GM21529 (cell line): Measurements from ENCODE around the gene RIC8A.

ENCODE experiments used
- ATAC-seq: cut with Tn5 transposase; IDR thresholded peaks from one replicate; pipeline ENCODE4 v1.9.1; 2021; ENCODE audit not compliant: unreplicated experiment

RIC8A gene

DNA sequence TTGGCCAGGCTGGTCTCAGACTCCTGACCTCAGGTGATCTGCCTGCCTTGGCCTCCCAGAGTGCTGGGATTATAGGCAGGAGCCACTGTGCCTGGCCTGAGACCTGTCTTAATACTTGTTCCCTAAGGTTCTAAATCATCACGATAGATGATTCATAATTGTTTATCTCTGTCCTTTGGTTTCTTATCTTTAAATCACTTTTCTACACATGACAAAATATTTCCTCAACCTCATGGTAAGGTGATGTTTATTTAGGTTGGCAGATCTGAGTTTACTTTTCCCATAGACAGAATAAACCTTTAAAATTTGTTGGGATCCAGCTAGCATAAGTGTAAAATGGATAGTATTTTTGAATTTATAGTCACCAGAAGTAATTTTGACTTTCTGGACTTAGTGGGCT is 32.8 kb downstream of the RIC8A start:
- no peak for ATAC-seq

DNA sequence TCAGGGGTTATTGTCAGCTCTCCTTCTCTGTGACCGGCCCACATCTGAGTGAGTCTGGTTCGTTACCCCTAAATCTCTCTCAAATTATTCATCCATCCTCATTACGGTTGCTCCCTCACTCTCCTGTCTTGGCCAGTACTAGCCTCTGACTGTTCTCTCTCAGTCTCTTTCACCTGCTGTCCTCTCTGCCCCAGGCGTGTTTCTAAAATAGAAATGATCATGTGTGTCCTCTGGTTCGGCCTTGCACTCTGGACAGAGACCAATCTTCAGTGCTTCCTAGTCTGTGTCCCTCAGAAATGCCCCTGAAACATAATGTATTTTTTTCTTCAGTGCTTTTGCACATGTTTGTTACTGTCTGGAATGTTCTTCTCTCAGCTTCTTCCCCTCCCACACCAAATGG is 34.1 kb downstream of the RIC8A start:
- ATAC-seq: no peak

DNA sequence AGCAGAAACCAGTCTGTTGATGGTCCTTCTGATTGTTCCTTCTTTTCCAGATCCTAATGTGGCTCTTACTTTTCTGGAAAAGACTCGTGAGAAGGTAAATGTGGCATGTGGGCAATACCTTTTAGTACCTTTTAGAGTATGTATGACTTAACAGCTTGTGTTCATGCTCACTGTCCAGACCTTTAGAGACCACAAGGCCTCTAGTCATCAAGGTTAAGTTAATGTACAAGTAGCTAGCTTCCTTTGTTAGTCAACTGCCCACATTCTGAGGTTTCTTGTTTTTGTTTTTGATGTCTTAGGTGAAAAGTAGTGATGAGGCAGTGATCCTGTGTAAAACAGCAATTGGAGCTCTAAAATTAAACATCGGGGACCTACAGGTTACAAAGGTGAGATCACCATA is 36.9 kb downstream of the RIC8A start:
- no peak for ATAC-seq

DNA sequence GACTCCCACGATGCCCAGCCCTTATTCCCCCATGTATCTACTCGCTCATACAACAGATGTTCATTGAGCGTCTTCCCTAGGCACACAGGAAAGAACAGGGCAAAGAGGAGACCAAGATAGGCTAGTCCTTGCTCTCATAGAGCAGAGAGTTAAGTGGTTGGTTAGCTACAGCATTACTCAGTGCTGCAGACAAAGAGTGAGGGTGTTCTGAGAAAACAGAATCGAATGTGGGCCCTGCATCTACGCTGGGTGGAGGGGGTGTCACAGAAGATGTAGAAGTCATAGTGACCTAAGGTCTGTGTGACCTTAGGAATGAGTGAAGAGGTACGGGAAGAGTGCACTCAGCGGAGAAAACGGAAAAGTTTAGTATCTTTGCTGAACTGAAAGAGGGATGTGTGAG is 41.6 kb downstream of the RIC8A start:
- ATAC-seq: no peak

DNA sequence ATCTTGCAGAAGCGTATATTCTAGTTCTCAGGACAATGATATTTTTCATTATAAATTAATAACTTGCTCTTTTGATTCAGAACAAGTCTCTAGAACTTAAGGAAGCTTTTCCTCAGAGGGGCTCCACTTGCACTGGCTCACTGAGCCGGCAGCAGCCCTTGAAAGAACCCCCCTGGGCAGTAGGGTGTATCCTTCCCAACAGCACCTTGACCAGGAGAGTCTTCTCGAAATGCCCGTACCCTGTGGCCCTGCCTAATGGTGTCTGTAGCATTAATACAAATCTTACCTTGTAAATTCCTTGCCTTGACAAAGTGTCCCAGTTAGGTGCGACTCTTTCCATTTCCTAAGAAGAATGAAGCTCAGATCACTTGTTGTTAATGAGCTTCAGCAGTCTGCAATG is 42.8 kb downstream of the RIC8A start:
- no peak for ATAC-seq

DNA sequence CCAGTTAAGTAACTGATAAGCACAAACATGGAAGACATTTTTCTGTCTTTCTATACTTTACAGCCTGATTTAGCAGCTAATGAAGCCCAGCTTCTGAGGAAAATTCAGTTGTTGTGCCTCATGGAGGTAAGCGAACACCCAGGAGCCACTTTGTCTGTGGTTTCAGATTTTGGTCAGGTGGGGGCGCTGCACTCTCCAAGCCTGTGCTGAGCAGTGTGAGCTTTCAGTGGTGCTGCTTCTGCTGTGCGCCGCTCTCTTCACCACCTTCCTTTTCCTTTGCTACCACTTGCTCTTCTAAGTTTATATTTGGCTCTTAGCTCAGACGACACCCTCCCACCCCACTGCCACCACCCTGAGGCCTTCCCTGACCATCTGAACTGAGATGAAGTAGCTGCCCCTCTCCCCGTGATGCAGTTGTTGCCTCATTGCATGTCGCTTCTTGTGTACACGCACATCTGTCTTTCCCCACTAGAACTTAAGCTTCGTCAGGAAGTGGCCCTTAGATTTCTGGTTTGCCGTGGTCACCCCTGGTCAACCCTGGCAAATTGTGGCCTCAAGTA is 43.3 kb downstream of the RIC8A start:
- ATAC-seq: no peak

DNA sequence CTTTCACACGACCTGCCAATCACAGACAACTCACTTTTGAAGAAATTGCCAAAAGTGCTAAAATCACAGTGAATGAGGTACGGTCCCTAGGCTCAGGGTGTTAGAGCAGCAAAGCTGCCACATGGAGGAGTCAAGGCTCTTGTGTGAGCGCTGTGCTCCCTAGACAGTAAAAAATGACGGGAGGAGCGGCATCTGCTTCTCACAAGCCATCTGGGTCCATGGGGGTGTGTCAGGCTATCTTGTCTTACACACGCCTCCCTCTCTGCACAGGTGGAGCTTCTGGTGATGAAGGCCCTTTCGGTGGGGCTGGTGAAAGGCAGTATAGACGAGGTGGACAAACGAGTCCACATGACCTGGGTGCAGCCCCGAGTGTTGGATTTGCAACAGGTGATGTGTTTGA is 44.0 kb downstream of the RIC8A start:
- ATAC-seq: no peak

DNA sequence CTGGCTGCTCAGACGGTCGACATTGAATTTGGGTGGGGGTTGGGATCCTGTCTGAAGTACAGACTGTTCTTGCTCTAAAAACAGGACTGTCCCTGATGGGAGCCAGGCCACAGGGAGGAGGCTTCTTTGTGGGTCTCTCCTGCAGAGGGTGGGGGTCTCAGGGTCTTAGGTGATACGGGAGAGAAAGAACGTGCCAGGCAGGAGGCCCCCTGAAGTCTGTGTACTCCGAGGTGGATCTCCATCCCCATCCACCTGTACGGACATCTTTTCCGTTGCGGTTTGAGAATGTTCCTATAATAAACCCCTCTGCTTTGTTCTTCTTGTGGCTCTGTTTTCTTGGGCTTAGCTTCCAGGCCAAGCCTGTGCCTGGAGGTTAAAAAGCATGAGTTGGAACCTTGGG is 45.2 kb downstream of the RIC8A start:
- ATAC-seq: no peak

DNA sequence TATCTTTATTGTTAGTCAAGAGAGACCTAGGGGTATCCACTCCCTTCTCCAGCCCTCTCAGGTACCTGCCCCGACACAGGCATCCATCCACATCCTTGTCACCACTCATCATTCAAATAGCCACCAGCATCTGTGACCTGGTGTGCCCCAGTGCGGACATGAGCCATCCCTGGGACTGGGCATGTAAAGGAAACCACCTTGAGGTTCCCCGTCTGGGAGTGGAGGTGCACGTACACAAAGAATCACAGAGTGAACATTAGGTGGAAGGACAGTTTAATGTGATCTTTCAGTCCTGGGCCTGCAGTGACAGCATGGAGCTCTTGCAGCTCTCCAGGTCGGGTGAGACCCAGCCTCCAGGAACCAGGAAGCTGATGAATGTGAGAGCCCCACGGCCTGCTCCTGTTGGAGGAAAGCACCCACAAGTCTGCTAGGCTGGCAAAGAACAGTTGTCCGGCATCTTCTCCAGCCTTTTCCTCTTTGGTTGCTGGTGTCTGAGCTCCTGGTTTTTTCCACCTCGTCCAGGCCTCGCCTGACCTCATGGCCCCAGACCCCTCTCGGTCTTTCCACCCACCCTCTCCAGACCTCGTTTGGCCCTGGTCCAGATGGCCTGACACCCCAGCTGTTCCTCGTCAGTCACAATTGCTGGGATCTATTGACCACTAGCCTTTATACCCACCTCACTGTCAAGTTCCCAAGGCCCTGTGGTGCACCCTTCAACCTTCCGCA is 45.8 kb downstream of the RIC8A start:
- no peak for ATAC-seq

DNA sequence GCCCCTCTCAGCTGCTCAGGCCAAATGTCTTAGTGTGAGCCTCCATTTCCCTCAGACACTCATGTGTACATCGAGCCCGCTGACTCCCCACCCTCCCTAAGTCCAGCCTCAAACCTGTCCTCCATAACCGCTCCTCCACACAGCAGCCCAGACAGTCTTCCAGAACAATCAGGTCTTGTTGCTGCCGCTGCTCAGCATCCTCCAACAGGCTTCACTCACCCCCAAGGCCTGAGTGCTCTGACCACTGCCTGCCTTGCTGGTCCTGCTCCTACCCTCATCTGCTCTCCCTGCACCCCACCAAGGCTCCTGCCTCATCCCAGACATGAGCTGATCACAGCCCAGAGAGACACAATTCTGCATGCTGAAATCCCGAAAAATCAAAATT is 46.4 kb downstream of the RIC8A start:
- ATAC-seq: no peak

DNA sequence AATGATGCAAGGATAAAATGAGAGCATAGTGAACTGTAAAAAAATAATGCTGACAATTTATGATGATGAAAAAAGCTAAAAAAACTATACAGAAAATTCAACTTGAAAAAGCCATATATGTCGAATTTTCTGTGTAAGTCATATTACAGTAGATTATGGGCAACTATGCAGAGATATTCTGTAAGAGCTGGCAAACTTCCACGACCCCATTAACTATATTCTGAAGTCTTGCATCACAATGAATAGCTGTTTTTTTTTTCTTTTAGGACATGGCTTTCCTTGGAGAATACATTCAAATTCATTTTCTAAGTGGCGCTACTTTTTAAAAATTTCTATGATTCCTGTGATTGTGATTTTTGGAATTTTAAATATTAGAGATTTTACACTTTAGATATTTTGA is 47.7 kb downstream of the RIC8A start:
- ATAC-seq: no peak

DNA sequence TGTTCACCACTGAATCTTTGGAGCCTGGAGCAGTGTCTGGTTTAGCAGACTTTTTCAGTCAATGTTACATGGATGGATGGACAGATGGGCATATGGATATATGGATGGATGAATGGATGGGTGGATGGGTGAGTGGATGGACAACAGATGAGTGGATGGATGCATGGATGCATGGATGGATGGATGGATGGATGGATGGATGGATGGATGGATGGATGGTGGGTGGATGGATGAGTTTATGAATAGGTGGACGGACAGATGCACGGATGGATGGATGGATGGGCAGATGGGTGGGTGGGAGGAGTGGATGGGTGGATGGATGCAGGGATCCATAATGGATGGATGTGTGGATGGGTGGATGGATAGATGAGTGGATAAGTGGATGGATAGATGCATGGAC is 48.3 kb downstream of the RIC8A start:
- ATAC-seq: no peak

DNA sequence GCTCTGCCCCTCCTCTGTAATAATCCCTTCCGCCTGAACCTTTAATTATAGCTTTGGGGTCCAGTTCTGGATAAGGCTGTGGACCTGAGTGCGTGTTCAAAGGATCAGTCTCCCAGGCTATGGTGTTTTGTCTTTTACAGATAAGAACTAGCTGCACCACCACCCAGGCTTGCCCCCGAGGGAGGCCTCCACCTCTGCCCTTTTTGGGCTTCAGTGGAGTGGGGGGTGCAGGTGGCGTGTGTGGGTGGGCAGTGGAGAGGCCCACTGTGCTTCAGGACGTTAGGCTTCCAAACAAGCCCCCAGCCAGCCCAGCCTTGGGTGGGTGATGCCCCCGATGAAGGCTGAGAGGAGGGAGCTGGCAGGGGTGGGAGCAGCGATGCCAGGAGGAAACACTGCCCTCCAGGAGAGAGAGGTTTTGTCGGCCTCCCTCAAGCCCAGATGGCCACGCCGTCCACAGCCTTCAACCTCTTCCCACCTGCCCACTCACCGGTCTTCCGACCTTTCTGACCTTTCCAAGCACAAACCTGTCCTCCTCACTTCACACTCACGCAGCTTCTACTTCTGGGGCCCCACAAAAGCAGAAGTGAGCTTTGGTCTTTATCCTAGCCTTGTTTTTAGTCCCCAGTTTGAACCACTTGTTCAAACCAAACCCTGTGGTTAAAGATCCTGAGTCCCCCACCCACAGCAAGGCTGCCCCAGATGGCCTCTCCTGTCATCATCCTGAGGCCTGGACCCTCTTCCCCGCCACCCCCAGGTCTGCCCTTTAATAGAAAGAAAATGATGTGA is 49.6 kb downstream of the RIC8A start:
- ATAC-seq: no peak

DNA sequence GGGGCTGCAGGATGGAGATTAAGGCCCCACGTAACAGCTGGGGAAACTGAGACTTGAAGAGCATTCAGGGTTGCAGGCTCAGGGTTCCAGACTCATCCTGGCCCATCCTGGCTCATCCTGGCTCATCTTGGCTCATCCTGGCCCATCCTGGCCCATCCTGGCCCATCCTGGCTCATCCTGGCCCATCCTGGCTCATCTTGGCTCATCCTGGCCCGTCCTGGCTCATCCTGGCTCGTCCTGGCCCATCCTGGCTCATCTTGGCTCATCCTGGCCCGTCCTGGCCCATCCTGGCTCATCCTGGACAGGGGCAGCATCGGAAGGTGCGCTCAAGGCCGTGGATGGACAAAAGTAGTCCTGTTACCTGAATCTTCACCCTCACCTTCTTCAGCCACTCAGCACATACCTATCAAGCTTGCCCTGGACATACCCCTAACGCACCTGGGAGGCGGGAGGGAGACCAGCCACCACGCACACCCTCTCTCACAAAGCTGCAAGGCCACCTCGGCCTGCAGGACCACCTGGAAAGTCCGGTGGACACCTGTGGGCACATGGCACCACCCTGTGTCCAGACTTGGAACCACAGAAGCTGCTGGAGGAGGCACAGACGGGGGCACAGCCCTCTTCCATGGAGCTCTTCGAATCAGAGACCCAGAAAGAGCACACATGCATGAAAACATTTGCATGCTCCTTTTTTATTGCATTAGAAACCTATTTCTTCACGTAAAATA is 50.4 kb downstream of the RIC8A start:
- ATAC-seq: no peak

DNA sequence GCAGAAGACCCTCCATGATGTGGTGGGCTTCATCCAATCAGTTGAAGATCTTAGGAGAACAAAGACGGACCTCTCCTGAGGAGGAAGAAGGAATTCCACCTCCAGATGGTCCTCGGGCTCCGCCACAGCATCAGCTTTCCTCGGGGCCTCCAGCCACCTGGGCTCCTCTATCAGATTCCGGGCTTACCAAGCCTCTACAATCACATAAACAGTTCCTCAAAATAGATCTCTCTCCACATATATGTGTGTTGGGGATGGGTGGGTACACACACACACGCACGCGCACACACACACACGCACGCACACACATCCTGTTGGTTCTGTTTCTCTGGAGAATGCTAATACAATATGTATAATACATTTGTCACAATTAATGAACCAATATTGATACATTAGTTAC is 51.9 kb downstream of the RIC8A start:
- no peak for ATAC-seq

DNA sequence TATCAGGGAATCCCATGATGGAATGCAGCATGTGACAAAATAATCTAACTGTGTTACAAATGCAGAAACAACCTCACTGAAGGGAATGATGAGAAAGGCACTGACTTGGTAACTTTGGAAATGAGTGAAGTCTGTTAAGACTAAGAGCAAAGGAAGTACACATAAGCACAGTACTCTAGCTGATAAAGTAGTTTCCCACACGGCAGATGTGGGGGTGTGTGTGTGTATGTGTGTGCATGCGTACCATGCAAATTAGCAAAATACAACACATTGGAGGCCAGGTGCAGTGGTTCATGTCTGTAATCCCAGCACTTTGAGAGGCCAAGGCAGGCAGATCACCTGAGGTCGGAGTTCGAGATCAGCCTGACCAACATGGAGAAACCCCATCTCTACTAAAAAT is 54.1 kb downstream of the RIC8A start:
- no peak for ATAC-seq
